Activated CD8-positive, alpha-beta memory T cell treated with anti-CD3 and anti-CD28 coated beads, Interleukin-2, amount 50 U/mL, for 4 hours (primary cell): Measurements from ENCODE around the gene HOXA4.

Source experiments
- DNase-seq: peaks from one replicate; pipeline ENCODE4 v3.0.0-alpha.2; 2020

HOXA4 gene

DNA sequence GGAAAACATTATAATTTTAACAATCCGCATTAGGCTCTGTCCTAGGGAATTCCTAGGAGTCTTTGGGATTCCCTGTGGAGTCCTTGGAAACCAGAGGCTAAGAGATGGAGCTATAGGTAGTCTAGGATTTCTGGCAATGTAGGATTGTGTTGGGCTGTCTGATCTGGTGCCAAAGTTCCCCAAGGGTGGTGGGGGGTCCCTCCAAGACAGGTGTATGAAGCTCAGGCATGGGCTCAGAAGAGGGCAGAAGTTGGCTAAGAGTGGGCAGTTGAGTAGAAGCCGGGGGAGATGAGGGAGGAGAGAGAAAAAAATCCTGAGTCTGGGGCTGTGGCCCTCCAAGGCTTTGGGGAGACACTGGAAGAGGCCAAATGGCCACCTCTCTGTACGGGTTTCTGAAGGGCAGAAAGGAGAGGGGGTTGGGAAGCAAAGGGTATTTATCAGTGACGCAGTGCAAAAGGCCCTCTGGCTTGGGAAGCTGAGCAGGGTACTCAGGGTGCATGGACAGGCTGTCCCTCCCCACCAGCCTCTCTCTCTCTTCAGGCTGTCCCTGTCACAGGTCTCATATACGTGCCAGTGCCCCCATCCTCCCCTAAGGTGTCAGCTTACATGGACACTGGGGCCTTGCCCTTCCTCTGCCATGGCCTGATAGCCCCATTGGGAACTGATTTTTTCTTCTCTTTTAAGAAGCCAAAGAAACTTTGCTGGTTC, 16.1 kb upstream of the HOXA4 start:
- DNase-seq, result no peak

DNA sequence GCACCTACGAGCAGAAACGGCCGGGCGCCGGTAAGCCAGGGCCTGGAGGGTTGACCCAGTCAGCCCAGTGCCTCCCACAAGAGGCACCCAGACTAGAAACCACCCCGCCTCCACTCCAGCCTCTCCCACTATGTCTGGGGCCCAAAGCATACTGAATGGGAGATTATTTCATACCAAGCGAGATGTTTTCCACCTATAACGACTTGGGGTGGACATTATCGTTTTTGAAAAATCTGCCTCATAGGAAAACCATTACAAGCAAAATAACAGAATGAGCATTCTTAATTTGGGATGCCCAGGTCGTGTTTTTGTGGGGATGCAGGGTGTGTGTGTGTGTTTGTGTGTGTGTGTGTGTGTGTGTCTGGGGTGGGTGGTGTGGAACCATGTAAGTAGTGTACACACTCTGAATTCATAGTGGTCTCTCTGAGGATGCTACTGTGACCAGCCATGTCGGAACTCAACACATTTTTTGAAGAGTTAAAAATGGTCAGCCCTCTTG, 15.4 kb upstream of the HOXA4 start:
- no peak for DNase-seq

DNA sequence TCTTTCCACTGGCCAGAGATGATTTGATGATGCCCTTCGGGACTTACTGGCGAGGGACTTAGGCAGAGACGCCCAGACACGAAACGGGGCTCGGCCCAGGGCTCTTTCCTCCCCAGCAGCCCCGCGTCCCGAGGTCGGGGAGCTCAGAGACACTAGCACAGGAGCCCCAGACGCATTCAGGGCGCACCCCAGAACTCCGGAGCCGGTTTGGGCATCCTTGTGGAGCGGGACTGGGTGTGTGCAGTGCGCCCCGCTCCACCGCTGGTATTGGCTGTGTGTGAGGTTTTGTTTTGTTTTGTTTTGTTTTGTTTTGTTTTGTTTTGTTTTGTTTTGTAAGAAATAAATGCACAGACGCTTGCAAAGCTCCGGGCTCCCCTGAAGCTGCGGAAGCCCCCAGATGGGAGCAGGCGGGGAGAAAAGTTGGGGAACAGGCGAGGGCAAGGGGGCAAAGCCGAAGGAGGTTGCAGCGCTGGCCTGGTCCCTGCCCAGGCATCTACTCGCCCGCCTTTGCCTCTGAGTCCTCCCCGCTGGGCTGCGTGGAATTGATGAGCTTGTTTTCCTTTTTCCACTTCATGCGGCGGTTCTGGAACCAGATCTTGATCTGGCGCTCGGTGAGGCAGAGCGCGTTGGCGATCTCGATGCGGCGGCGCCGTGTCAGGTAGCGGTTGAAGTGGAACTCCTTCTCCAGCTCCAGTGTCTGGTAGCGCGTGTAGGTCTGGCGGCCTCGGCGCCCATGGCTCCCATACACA, 14.8 kb upstream of the HOXA4 start:
- no peak for DNase-seq

DNA sequence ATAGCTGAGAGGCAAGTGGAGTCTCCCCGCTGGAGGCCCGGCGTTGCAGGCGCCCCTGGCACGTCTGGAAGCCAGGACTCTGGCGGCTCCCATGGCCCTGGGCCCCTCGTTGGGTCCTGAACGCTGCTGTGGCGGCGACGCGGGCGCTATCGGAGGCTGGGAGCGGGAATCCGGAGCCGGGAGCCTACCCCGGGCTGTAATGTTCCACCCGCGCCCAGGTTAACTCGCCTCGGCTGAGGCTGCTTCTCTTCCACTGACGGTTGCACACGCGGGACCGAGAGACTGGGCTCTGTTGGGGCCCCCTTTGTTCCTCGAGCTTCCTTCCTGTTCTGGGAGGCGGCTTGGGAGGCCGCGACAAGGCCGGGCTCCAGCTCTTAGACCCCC, 14.2 kb upstream of the HOXA4 start:
- no peak for DNase-seq

DNA sequence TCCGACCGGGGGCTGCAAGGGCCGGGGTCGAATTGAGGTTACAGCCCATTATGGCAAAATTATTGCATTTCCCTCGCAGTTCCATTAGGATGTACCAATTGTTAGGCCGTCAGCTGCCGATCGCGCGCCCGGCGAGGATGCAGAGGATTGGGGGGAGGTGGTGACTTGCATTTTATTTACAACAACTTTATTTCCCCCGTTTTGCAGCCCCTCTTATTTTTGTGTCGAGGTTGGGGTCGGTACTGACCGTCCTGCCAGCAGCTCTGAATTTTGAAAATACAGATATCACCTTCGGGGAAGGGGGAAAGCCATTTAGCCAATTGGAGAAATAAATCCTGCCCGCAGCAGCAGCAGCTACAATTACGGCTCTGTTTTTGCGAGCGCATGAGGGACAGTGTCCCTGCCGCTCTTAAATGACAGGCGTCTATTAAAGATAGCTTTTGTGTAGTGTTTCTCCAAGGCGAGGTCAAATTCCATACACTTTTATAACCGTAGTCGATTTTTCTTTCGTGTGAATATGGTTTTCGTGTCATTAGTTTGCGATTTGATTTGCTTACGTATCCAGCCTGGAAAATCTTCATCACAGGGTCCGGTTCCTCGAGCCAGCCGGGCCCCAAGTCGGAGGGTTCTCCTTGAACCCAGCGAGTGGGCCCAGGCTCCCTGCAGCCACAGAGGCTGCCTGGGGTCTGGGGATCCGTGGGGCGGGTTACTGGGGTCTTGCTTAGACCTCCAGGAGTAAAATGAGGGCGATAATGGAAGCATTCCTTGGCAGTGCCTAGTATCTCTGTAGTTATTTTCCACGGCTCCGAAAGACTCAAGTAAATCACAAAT, 13.6 kb upstream of the HOXA4 start:
- DNase-seq, result no peak

DNA sequence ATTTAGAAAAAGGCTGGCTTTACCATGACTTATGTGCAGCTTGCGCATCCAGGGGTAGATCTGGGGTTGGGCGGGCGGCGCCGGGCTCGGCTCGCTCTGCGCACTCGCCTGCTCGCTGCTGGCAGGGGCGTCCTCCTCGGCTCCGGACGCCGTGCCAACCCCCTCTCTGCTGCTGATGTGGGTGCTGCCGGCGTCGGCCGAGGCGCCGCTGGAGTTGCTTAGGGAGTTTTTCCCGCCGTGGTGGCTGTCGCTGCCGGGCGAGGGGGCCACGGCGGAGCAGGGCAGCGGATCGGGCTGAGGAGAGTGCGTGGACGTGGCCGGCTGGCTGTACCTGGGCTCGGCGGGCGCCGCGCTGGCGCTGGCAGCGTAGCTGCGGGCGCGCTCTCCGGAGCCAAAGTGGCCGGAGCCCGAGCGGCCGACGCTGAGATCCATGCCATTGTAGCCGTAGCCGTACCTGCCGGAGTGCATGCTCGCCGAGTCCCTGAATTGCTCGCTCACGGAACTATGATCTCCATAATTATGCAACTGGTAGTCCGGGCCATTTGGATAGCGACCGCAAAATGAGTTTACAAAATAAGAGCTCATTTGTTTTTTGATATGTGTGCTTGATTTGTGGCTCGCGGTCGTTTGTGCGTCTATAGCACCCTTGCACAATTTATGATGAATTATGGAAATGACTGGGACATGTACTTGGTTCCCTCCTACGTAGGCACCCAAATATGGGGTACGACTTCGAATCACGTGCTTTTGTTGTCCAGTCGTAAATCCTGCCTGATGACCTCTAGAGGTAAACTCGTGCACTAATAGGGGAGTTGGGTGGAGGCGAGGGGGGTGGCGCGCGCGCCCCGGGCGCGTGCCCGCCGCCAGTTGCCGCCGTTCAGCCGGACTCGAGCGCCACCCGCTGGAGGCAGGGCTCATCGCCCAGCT, 12.7 kb upstream of the HOXA4 start, which contains the start of gene HOXA5:
HOXA5 (minus strand) TSS at position 659 of the 927 bp plus-strand sequence; CDS start at position 585, 74 bp downstream.
- no peak for DNase-seq

DNA sequence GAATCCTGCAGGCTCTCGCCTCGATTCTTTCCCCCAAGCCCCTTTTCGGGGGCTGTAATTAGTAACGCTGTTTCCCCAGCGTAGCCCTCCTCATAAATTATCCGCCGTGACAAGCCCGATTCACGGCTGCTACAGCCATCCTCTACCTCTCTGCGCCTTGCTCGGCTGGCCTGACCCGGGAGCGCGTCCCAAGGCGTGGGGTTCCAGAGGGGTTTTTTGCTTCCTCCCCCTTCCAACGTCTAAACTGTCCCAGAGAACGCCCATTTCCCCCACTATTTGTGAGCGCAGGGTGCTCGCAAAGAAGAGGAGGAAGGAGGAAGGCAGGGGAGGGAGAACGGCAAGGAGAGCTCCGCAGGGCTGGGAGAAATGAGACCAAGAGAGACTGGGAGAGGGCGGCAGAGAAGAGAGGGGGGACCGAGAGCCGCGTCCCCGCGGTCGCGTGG, 12.0 kb upstream of the HOXA4 start:
- DNase-seq, result no peak

DNA sequence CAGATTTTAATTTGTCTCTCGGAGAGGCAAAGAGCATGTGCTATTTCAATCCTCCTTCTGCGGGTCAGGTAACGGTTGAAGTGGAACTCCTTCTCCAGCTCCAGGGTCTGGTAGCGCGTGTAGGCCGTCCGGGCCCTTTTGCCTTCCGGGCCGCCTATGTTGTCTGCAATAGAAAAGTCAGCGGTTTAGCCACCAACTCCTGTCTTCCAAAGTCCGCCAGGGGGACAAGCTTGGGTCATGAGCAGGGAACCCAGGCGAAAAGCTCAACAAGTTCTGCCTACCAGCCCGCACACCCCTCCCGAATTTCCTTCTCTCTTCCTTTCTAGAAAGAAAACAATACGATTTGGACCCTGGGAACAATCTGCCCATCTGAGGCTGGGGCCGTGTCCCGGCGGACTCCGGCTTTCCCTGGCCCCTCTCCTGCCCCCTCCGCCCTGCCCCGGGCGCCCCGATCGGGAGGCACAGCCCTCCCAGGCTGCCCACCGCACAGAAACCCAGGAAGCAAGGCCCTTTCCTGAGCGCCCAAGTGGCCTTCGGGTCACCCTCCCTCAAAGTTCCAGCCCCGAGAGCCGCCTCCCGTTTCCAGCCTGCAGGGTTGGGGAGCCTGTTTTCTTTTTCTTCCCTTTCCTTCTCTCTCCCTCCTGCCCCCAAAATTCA, 11.5 kb upstream of the HOXA4 start:
- DNase-seq, result no peak

DNA sequence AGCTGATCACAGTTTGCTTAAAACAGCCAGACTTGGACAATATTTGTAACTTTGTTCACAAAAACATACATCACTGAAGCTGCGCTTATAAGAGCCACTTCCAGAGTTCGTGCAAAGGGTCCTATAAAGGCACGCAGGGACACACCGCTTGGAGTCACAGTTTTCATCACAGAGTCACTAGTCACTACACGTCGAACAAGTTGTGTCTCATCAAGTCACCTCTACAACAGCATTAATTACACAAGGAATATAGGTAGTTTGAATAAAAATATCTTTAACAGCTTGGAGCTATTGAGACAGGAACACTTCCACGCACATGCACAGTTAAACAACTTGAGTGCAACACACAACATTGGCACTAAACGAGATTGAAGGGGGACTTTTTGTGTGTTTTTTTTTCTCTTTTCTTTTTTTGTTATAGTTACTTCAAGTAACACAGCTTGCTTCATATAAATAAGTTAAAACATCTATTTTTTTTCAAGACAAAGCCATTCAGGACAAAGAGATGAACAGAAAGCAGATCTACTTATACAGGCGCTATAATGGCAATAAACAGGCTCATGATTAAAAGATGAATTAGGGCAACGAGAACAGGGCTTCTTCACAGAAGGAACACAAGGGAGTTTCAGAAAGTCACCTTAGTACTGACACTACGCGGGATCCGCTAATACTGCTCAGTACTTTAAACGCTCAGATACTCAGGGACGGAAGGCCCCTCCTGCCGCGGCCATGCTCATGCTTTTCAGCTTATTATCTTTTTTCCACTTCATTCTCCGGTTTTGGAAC, 10.8 kb upstream of the HOXA4 start:
- DNase-seq, result no peak

DNA sequence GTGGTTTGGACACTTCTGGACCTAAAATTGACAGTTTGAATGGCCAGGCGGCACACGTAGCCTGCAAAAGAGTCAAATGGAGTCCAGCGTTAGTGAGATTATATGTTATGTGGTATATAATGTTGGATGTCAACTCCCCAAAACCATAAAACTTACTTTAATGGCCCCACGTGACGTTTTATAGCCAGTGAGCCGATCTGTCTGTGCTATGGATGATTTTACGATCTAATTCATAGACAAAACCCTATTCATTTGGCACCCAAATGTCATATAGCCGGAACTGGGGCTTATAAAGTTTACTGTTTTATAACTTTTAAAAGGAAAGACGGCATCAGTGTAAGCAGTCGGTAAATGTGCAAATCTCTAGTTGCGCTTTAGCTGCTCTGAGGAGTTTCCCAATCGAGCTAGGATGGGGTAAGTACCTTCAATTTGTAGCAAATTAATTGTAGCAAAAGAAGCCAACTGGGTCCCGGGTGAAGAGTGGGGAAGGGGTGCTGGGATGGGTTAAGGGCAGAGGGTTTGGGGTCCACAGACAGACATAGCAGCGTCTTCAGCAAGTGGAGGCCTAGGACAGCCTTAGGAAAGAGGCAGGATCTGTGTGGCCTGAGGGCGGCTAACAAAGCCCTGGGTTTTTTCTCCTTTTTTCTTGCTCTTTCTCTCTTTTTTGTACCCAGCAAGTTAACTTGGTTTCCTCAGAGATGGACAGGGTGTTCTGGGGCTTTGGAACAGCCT, 9.7 kb upstream of the HOXA4 start:
- DNase-seq, result no peak

DNA sequence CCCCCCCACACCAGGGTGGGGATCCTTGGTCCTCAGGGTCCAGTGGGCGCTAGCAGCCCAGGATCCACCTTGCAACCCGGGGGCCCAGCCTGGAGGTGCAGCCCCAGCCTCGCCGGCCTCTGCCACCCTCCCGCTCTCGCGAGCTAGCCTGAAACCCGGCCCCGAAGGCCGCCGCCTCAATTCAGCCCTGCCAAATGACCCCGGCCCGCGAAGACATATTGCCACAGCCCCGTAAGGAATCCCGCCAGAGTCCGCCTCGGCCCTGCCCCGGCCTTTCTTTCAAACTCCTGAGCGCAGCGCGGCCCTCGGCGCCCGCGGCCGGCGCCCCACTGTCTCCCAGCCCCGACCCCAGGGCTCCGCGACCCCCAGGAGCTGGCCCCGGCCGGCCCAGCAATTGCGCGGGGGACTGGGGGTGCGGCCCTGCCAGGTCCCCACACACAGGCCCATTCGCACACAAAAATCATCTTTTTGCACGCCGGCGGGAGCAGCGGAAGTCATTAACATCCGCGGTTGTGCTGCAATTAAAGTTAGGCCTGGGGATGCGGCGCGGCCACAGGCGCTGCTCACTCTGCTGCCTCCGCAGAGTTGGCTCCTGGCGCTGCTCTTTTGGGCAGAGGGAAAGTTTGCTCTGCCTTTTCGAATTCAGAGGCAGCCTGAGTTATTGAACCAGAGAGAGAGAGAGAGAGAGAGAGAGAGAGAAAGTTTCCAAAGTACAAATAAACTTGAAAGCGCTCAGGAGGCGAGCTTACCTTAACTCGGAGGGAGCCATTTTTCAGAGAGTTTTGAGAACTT, 9.0 kb upstream of the HOXA4 start:
- DNase-seq, result no peak

DNA sequence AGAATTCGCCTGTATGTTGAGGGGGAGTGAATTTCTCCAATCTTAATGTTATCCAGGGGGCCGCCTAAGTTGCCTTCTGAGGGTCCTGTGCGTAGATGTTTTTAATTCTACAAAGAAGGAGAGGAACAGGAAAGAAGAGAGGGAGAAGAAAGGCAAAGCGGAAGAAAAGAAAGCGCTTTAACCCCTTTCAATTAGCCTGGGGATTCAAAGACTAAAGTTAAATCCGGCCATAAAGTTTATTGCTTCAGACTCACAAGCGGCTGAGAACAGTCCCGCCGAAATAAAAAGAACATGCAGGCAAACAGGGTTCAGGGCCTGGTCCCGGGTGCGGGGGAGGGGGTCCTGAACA, 8.4 kb upstream of the HOXA4 start:
- DNase-seq, result no peak

DNA sequence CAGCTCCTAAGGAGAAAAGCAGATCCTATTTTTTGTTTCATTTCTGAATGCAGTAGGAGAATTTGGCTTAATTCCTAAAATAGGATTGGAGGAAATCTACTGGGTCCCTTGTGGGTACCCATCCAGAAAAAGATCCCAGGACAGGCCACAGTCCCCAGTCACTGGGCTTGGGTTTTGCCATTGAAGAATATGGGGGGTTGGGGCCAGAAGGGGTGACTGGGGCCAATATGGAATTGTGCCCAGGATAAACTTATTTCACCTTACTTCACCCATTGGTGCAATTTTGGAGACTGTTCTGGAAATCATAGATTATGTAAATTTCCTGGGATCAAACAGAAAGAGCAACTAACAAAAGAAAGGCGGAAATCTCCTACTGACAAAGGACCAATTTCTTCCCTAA, 7.9 kb upstream of the HOXA4 start:
- no peak for DNase-seq

DNA sequence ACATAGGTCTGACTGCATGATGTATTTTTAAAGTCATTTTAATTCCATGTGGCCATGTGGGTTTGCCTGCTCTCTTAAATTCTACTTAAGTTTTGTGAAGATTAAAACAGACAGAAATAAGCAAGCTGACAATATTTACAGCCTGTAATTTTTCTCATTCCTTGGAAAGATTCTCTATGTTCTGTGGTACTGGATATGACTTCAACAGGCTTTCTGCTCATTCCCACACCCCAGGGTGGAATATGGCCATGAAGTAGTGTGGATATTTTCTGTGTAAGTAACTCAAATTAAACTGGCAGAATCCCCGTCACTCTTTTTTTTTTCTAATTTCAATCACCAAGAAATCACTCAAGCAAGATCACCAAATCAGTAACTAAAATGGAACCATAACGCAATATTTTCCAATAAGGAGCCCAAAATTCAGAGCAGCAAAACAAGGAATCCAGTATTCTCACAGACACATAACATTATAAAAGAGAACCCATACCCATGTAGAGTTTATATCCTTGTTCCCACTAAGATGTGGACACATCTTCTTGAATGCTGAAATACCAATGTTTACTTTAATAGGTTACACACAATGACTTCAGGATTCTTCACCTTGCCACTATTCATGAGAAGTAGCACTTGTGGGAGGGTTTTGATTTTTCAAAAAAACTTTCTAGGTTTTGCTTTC, 7.2 kb upstream of the HOXA4 start:
- no peak for DNase-seq

DNA sequence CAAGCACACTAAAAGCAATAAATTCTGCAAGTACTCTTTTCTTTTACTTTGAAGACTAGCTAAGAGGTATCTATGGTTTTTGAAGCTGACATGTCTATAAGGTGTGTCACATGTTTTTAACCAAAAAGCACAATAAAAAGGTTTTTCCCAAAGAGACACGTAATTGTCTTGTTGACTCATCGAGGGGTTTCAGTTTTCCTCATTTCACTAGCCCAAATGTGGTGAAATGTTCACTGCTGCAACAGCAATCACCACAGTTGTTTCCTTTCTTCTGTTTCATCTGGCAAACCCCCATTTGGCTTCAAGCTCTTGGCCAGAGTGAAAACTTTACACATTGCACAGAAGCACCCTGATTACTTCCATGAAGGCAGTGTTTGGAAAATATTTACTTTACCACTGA, 3.8 kb upstream of the HOXA4 start:
- DNase-seq, result no peak

DNA sequence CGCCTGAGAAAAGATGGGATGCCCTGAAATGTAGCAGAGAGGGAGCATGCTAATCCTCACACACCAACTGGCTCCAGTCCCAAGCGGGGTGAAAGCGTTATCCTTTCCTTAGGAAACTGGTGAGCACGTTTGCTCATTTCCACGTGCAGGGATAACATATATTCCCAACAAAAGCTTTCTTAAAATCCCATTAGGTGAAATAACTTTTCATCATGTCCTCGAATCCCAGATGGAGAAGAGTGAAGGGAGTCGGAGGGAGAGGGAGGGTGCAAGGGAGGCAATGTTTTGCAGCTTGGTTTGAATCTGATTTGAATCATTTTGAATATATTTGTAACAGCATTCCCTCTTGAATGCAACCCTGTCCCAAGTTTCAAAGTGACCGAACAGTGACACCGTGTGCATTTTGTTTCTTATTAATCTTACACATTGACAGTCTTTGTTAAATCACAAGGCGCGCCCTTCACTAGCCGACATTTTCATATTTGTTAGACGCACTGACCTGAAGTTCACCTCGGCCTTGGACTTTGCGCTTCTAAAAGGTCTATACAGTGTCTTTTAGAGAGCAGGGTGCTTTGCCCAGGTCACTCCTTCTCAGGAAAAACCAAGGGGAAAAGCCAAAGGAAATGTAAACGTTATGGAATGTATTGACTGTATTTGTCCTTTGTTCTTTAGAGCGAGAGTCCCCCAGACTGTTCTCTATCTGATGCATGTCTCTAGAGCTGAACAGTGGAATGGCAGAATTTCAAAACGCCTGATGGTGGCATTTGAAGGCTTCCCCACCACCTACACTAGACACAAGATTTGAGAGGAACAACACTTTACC, 3.1 kb upstream of the HOXA4 start:
- DNase-seq, result no peak

DNA sequence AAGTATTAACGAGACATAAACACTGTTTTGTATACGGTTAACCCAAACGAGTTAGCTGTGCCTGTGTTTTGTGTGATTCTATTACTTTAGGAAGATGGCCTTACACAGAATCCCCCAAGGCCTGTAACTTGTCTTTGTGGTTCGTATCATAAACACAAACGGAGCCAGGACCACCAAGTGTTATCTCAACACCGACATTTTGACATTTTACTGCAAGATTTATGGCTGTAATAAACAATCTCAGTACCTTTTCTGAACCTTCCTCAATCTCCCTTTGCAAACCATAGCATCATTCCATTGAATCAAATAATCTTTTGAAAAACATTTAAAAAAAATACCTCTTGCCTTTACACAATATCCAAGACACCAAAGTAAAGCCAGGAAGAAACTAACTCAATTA, 2.4 kb upstream of the HOXA4 start:
- no peak for DNase-seq

DNA sequence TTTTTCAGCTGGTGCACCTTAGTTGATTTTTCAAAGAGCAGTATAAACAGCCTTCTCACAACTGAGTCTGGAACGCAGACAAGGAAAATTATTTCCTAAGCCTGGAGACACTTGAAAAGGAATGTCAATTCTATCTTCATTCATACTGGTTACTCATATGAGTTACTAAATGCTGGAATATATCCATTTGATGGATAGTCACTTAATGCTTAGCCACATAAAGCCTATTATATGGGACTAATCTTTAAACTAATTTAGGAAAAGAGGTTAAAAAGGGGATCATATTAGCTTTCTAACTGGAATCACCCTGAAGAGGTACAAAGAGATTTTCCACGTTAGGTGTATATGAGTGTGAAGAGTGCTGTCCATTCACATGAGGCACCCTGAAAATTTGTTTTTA, 1.7 kb upstream of the HOXA4 start:
- no peak for DNase-seq
